H9 (cell line): ENCODE measurements around the gene CCL16. TPM values are rescaled to one million over a fixed set of nuclear protein-coding genes. Genes with fewer than 3 reads are reported as not detected.

Source experiments
- DNase-seq: peaks from one replicate; pipeline ENCODE4 v3.0.0-alpha.2; 2017
- H2AFZ ChIP-seq: one replicate; pipeline ENCODE4 v1.6.1; 2013; ENCODE audit warnings: mild to moderate bottlenecking, low read length, control low read depth, moderate library complexity
- H2AK5ac ChIP-seq: 2 replicates; pipeline ENCODE4 v1.6.1; 2013; ENCODE audit warnings: low read length, control low read depth, mixed read lengths; ENCODE audit not compliant: insufficient read length
- H2BK120ac ChIP-seq: one replicate; pipeline ENCODE4 v1.6.1; 2013; ENCODE audit warnings: low read depth, mild to moderate bottlenecking, low read length, control low read depth, inconsistent platforms; ENCODE audit not compliant: poor library complexity, severe bottlenecking
- H2BK12ac ChIP-seq: 2 replicates; pipeline ENCODE4 v1.6.1; 2013; ENCODE audit warnings: low read length, control low read depth, mixed read lengths, low read depth; ENCODE audit not compliant: insufficient read length
- H2BK15ac ChIP-seq: 2 replicates; pipeline ENCODE4 v1.6.1; 2013; ENCODE audit warnings: low read depth, low read length, control low read depth
- H2BK20ac ChIP-seq: one replicate; pipeline ENCODE4 v1.6.1; 2013; ENCODE audit warnings: low read depth, mild to moderate bottlenecking, low read length, control low read depth, inconsistent platforms; ENCODE audit not compliant: poor library complexity, severe bottlenecking
- H2BK5ac ChIP-seq: 2 replicates; pipeline ENCODE4 v1.6.1; 2013; ENCODE audit warnings: low read length, control low read depth, mixed read lengths; ENCODE audit not compliant: insufficient read length
- H3K14ac ChIP-seq: 2 replicates; pipeline ENCODE4 v1.6.1; 2013; ENCODE audit warnings: low read length, control low read depth; ENCODE audit not compliant: insufficient read depth
- H3K18ac ChIP-seq: 2 replicates; pipeline ENCODE4 v1.6.1; 2013; ENCODE audit warnings: low read depth, mild to moderate bottlenecking, mixed read lengths, low read length, control low read depth; ENCODE audit not compliant: insufficient read length
- H3K23ac ChIP-seq: 2 replicates; pipeline ENCODE4 v1.6.1; 2013; ENCODE audit warnings: low read length, control low read depth, mixed read lengths, low read depth; ENCODE audit not compliant: insufficient read length
- H3K23me2 ChIP-seq: 2 replicates; pipeline ENCODE4 v1.6.1; 2013; ENCODE audit warnings: low read depth, mild to moderate bottlenecking, mixed read lengths, low read length, control low read depth; ENCODE audit not compliant: insufficient read length, poor library complexity, severe bottlenecking
- H3K27ac ChIP-seq: 2 replicates; pipeline ENCODE4 v1.5.1; 2013; ENCODE audit warnings: low read length, control low read depth, mixed read lengths, low read depth; ENCODE audit not compliant: insufficient read length
- H3K27me3 ChIP-seq: 2 replicates; pipeline ENCODE4 v1.6.1; 2013; ENCODE audit warnings: low read length, control low read depth, inconsistent platforms; ENCODE audit not compliant: insufficient read depth
- H3K4ac ChIP-seq: 2 replicates; pipeline ENCODE4 v1.6.1; 2013; ENCODE audit warnings: low read depth, mild to moderate bottlenecking, control low read depth, inconsistent platforms, low read length, moderate library complexity
- H3K4me1 ChIP-seq: 2 replicates; pipeline ENCODE4 v1.6.1; 2013; ENCODE audit warnings: low read length, control low read depth, inconsistent platforms; ENCODE audit not compliant: insufficient read depth
- H3K4me2 ChIP-seq: 2 replicates; pipeline ENCODE4 v1.6.1; 2013; ENCODE audit warnings: low read length, control low read depth, mixed read lengths; ENCODE audit not compliant: insufficient read length, insufficient read depth
- H3K56ac ChIP-seq: 2 replicates; pipeline ENCODE4 v1.6.1; 2013; ENCODE audit warnings: low read depth, mild to moderate bottlenecking, mixed read lengths, low read length, control low read depth; ENCODE audit not compliant: insufficient read length
- H3K79me1 ChIP-seq: 2 replicates; pipeline ENCODE4 v1.6.1; 2013; ENCODE audit warnings: low read depth, mild to moderate bottlenecking, moderate library complexity, low read length, control low read depth, inconsistent platforms; ENCODE audit not compliant: insufficient read depth, poor library complexity, severe bottlenecking
- H3K79me2 ChIP-seq: 2 replicates; pipeline ENCODE4 v1.6.1; 2013; ENCODE audit warnings: low read length, control low read depth, inconsistent platforms; ENCODE audit not compliant: insufficient read depth
- H3K9ac ChIP-seq: 2 replicates; pipeline ENCODE4 v1.6.1; 2013; ENCODE audit warnings: low read length, control low read depth, mixed read lengths; ENCODE audit not compliant: insufficient read length; ENCODE audit errors: extremely low read depth
- H3K9me3 ChIP-seq: one replicate; pipeline ENCODE4 v1.6.1; 2013; ENCODE audit warnings: low read depth, low read length, inconsistent platforms; ENCODE audit not compliant: control insufficient read depth
- H3T11ph ChIP-seq: one replicate; pipeline ENCODE4 v1.6.1; 2013; ENCODE audit warnings: mild to moderate bottlenecking, low read length, control low read depth, inconsistent platforms
- H4K20me1 ChIP-seq: one replicate; pipeline ENCODE4 v1.6.1; 2013; ENCODE audit not compliant: control insufficient read depth, insufficient read length, insufficient read depth
- H4K5ac ChIP-seq: 2 replicates; pipeline ENCODE4 v1.6.1; 2013; ENCODE audit warnings: low read depth, mild to moderate bottlenecking, mixed read lengths, low read length, control low read depth; ENCODE audit not compliant: insufficient read length
- H4K8ac ChIP-seq: replicated peaks from 2 replicates; pipeline ENCODE4 v1.6.1; 2013; ENCODE audit warnings: low read length, control low read depth, mixed read lengths, low read depth; ENCODE audit not compliant: insufficient read length
- H4K91ac ChIP-seq: 2 replicates; pipeline ENCODE4 v1.6.1; 2013; ENCODE audit warnings: low read depth, mild to moderate bottlenecking, moderate library complexity, mixed read lengths, low read length, control low read depth; ENCODE audit not compliant: insufficient read length
- H3K27ac Mint-ChIP-seq, 3 experiments: 2 replicates in 2 of 3; 3 replicates in 1 of 3; pipeline ENCODE4 v1.8.0; 2020 to 2021; ENCODE audit warnings: mixed read lengths in 3 of 3, mild to moderate bottlenecking in 1 of 3, moderate library complexity in 1 of 3
- H3K27me3 Mint-ChIP-seq: 2 replicates; pipeline ENCODE4 v1.8.0; 2021; ENCODE audit warnings: low read depth, mild to moderate bottlenecking, moderate library complexity, mixed read lengths
- H3K36me3 Mint-ChIP-seq, 3 experiments: 2 replicates in 2 of 3; 3 replicates in 1 of 3; pipeline ENCODE4 v1.8.0; 2020 to 2021; ENCODE audit warnings: low read depth in 3 of 3, mixed read lengths in 3 of 3; ENCODE audit not compliant: insufficient read depth in 1 of 3
- H3K4me1 Mint-ChIP-seq, 2 experiments: 2 replicates each; pipeline ENCODE4 v1.8.0; 2020; ENCODE audit warnings: mixed read lengths in 2 of 2
- H3K4me3 Mint-ChIP-seq, 2 experiments: 2 replicates in 1 of 2; 3 replicates in 1 of 2; pipeline ENCODE4 v1.8.0; 2020 to 2021; ENCODE audit warnings: mild to moderate bottlenecking in 2 of 2, mixed read lengths in 2 of 2, moderate library complexity in 1 of 2
- H3K9me3 Mint-ChIP-seq, 2 experiments: 2 replicates in 1 of 2; 3 replicates in 1 of 2; pipeline ENCODE4 v1.8.0; 2020; ENCODE audit warnings: mild to moderate bottlenecking in 2 of 2, mixed read lengths in 2 of 2, moderate library complexity in 1 of 2
- CTCF ChIP-seq: fragments of 200-600 bp; sonication (generic); conservative IDR thresholded peaks from 3 replicates; pipeline ENCODE4 v1.8.0; 2021; ENCODE audit warnings: antibody characterized with exemption, mild to moderate bottlenecking
- WGBS: extraction: QIAGEN DNeasy Blood & Tissue Kit; methylation state at CpG from one replicate; pipeline ENCODE4 v1.1.7; 2013; ENCODE audit warnings: missing lambda C conversion rate, low lambda C conversion rate, mixed read lengths; ENCODE audit not compliant: insufficient read length; ENCODE audit errors: extremely low coverage; 5-methylcytosine and 5-hydroxymethylcytosine counted together
- total RNA-seq: library from RNA; stranded (reverse); gene quantifications from 2 replicates; pipeline ENCODE4 v1.2.1, GENCODE V29; 2021

Gene CCL16
- total RNA-seq, 1 experiment from 2014 or later, result not detected

DNA sequence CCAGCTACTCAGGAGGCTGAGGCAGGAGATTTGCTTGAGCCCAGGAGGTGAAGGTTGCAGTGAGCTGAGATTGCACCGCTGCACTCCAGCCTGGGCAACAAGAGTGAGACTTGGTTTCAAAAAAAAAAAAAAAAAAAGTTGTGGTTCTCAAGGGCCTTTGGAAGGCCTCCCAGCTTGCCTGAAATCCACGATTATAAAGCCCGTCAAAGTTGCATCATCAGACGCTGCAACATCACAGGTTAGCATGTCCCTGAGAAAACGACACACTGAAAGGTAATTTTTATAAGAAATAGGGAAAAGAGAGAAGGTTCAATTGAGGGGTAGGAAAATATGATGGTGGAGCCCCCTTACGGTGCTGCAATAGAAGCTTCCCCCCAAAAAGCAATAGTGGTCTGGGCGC, 33.2 kb downstream of the CCL16 start:
- no peak overlapping the region for H3K18ac ChIP-seq
- H3K27ac ChIP-seq, result no peak overlapping the region
- no peak overlapping the region for H2BK20ac ChIP-seq
- H3K4me1 ChIP-seq, result no peaks in the 10 kb centered on the region
- no peak overlapping the region for H3K4me3 Mint-ChIP-seq
- H3K14ac ChIP-seq, result no peak overlapping the region
- no peaks in the 10 kb centered on the region for H3K36me3 Mint-ChIP-seq
- no peak overlapping the region for H2BK5ac ChIP-seq
- no peak overlapping the region for H2AFZ ChIP-seq
- H3K27me3 Mint-ChIP-seq, result peaks cover 3% of the 10 kb centered on the region; the same call in 1 of the 2 replicates
- no peak overlapping the region for H3K4ac ChIP-seq
- no peak overlapping the region; a peak in 1 of 7 replicates for H3K27ac Mint-ChIP-seq
- no peak overlapping the region for H2BK12ac ChIP-seq
- no peak overlapping the region for H4K5ac ChIP-seq
- H2AK5ac ChIP-seq, result no peak overlapping the region
- H3K9ac ChIP-seq, result no peak overlapping the region
- no peak for DNase-seq
- H3K56ac ChIP-seq, result no peak overlapping the region
- H3K23ac ChIP-seq, result no peak overlapping the region
- TF ChIP-seq CTCF, result no peak
- no peak overlapping the region for H2BK120ac ChIP-seq
- no peaks in the 10 kb centered on the region for H3K9me3 Mint-ChIP-seq
- no peaks in the 10 kb centered on the region for H3K23me2 ChIP-seq
- H3K4me1 Mint-ChIP-seq, result peaks cover 2% of the 10 kb centered on the region in 2 experiments; a peak in 3 of 4 replicates
- no peak overlapping the region for H4K91ac ChIP-seq
- no CpG with 5 or more reads among the region's 7 CpGs for WGBS
- H3K9me3 ChIP-seq, result no peaks in the 10 kb centered on the region
- H3K79me2 ChIP-seq, result no peaks in the 10 kb centered on the region
- no peak overlapping the region for H3K4me2 ChIP-seq
- H3K27me3 ChIP-seq, result no peaks in the 10 kb centered on the region
- H2BK15ac ChIP-seq, result no peak overlapping the region
- no peak overlapping the region for H3T11ph ChIP-seq
- H4K20me1 ChIP-seq, result no peaks in the 10 kb centered on the region
- H4K8ac ChIP-seq, result no peak overlapping the region
- H3K79me1 ChIP-seq, result no peaks in the 10 kb centered on the region
